Uterus (tissue), 4 donors: Measurements from ENCODE around the gene ABCF2. TPM values are rescaled to one million over a fixed set of nuclear protein-coding genes. Genes with fewer than 3 reads are reported as not detected.

Experiments used
- DNase-seq, 2 donors: peaks; one replicate each; pipeline ENCODE4 v3.0.0-alpha.2; 2019 to 2020
- H3K27ac ChIP-seq, 2 donors: fragments of 200-600 bp; sonication (generic); 1 replicate in 1 of 2; 2 replicates in 1 of 2; pipeline ENCODE4 v1.5.1; 2016 to 2018
- H3K27me3 ChIP-seq, 2 donors: fragments of 200-600 bp; sonication (generic); one replicate each; pipeline ENCODE4 v1.5.1; 2018 to 2019; ENCODE audit warnings: control low read depth in 1 of 2
- H3K36me3 ChIP-seq, 2 donors: fragments of 200-600 bp; sonication (generic); one replicate each; pipeline ENCODE4 v1.5.1; 2019; ENCODE audit warnings: control low read depth in 1 of 2
- H3K4me1 ChIP-seq, 2 donors: fragments of 200-600 bp; sonication (generic); one replicate each; pipeline ENCODE4 v1.5.1; 2018 to 2019; ENCODE audit warnings: control low read depth in 1 of 2
- H3K4me3 ChIP-seq, 2 donors: fragments of 200-600 bp; sonication (generic); 1 replicate in 1 of 2; 2 replicates in 1 of 2; pipeline ENCODE4 v1.5.1; 2018 to 2019; ENCODE audit warnings: mild to moderate bottlenecking in 1 of 2
- H3K9me3 ChIP-seq, 2 donors: fragments of 200-600 bp; sonication (generic); one replicate each; pipeline ENCODE4 v1.5.1; 2019; ENCODE audit warnings: control low read depth in 1 of 2
- CTCF ChIP-seq, 4 experiments: fragments of 200-600 bp in 2 of 4; fragments of 450-650 bp in 2 of 4; sonication (generic) in 2 of 4; IDR thresholded peaks; one replicate each; pipeline ENCODE4 v1.5.1; 2016 to 2019; ENCODE audit warnings: antibody characterized with exemption in 4 of 4, mild to moderate bottlenecking in 2 of 4, moderate library complexity in 1 of 4
- POLR2A ChIP-seq, 2 donors: fragments of 450-650 bp; IDR thresholded peaks; one replicate each; pipeline ENCODE4 v1.6.1; 2016; ENCODE audit warnings: antibody characterized with exemption in 2 of 2, mild to moderate bottlenecking in 1 of 2, moderate library complexity in 1 of 2
- intact Hi-C: fragments of 100-400 bp; cut with DNase I; formaldehyde crosslinking; loops from one replicate; pipeline ENCODE4 v1.15.1; 2023; ENCODE audit warnings: low total_unique reads
- total RNA-seq, 4 donors: library from RNA; depleted of rRNA in 3 of 4; stranded (reverse); fragments of >200 nt in 3 of 4; gene quantifications; one replicate each; pipeline versions ENCODE4 v1.1.0 to v1.2.4, GENCODE V29; 2014 to 2023
- donor health status: DM: yes; HTN: yes; CAD: no.

ABCF2 gene
- total RNA-seq, 4 donors from 2014 or later, result 6.8 to 39.2 (median 37.7) TPM

- no peaks in the 10 kb centered on the region for H3K36me3 ChIP-seq
- no peak overlapping the region for H3K4me3 ChIP-seq
- H3K27ac ChIP-seq, result no peak overlapping the region
- no peak for TF ChIP-seq POLR2A (IDR thresholded peaks at IDR 0.05)
- no peak for TF ChIP-seq CTCF (IDR thresholded peaks at IDR 0.05)
- H3K9me3 ChIP-seq, result no peaks in the 10 kb centered on the region
- intact Hi-C loops, result no loop called here
- no peaks in the 10 kb centered on the region for H3K27me3 ChIP-seq
- DNase-seq, result no peak
- no peaks in the 10 kb centered on the region for H3K4me1 ChIP-seq
Measured at GRCh38 chr7:151173386-151174245, 53.4 kb downstream of the ABCF2 start.

- Histone ChIP-seq H3K27me3 (peaks cover 0 to 7% of the 10 kb centered on the region in 2 donors), H3K9me3 (no peaks in the 10 kb centered on the region), H3K27ac (no peak overlapping the region), H3K4me1 (peaks cover 0 to 6% of the 10 kb centered on the region in 2 donors), H3K4me3 (no peak overlapping the region), H3K36me3 (no peaks in the 10 kb centered on the region)
- DNase-seq, result peak; percentile 65 to 78
- TF ChIP-seq CTCF (IDR thresholded peaks at IDR 0.05) (peak; percentile 100), POLR2A (IDR thresholded peaks at IDR 0.05) (no peak)
- intact Hi-C loops, result no loop called here
Measured at GRCh38 chr7:151172273-151173141, 54.5 kb downstream of the ABCF2 start.

GRCh38 chr7:151168787-151169162 is 58.2 kb downstream of the ABCF2 start:
- H3K27ac ChIP-seq, result no peak overlapping the region
- intact Hi-C loops, result no loop called here
- TF ChIP-seq POLR2A (IDR thresholded peaks at IDR 0.05), result no peak
- TF ChIP-seq CTCF (IDR thresholded peaks at IDR 0.05), result no peak

GRCh38 chr7:151168003-151168786 is 58.8 kb downstream of the ABCF2 start:
- intact Hi-C loops, result no loop called here
- Histone ChIP-seq H3K27ac (no peak overlapping the region), H3K9me3 (no peaks in the 10 kb centered on the region), H3K4me3 (peak overlapping the region in 1 of 2 donors; percentile 34), H3K36me3 (no peaks in the 10 kb centered on the region), H3K4me1 (peaks cover 0 to 15% of the 10 kb centered on the region in 2 donors), H3K27me3 (peaks cover 7 to 24% of the 10 kb centered on the region in 2 donors)
- no peak for DNase-seq
- TF ChIP-seq CTCF (IDR thresholded peaks at IDR 0.05) (peak in 3 of 4 experiments; percentile 15 to 51 (median 37)), POLR2A (IDR thresholded peaks at IDR 0.05) (no peak)

More at GRCh38 chr7:151168787-151169162, 58.2 kb downstream of the ABCF2 start:
- no peak for DNase-seq
- H3K4me3 ChIP-seq, result no peak overlapping the region
- H3K27me3 ChIP-seq, result peaks cover 7 to 20% of the 10 kb centered on the region in 2 donors
- H3K36me3 ChIP-seq, result no peaks in the 10 kb centered on the region
- H3K4me1 ChIP-seq, result peaks cover 0 to 15% of the 10 kb centered on the region in 2 donors
- no peaks in the 10 kb centered on the region for H3K9me3 ChIP-seq
